ENCODE measurements around the gene PCDHA1.

PCDHA1 gene

GRCh38 chr5:140785905-140786686 is at the start of gene PCDHA1:
Gene PCDHA1 (plus strand): TSS chr5:140786140.
- H3K27ac Mint-ChIP-seq, result no peak within 1 kb of the TSS
- DNase-seq, result no peak

GRCh38 chr5:140737486-140737885 is 48.5 kb upstream of the PCDHA1 start:
- Mint-ChIP-seq H3K4me1 (no peaks in the 10 kb centered on the region), H3K4me3 (no peak overlapping the region), H3K27ac (no peak overlapping the region), H3K36me3 (ENCODE audit: low read depth) (no peaks in the 10 kb centered on the region), H3K27me3 (ENCODE audit: low read depth, poor library complexity) (peaks cover 35% of the 10 kb centered on the region), H3K9me3 (peaks cover 8% of the 10 kb centered on the region)
- no peak for DNase-seq
- no peak for TF ChIP-seq CTCF (IDR thresholded peaks at IDR 0.05)

More at GRCh38 chr5:140785905-140786686, at the start of gene PCDHA1:
- peaks cover 15% of the 10 kb centered on the region for H3K36me3 Mint-ChIP-seq (ENCODE audit: low read depth)
- TF ChIP-seq CTCF (IDR thresholded peaks at IDR 0.05), result no peak
- H3K4me3 Mint-ChIP-seq, result no peak within 1 kb of the TSS
- no peaks in the 10 kb centered on the region for H3K4me1 Mint-ChIP-seq
- H3K27me3 Mint-ChIP-seq (ENCODE audit: low read depth, poor library complexity), result no peaks in the 10 kb centered on the region
- H3K9me3 Mint-ChIP-seq, result peaks cover 84% of the 10 kb centered on the region

- TF ChIP-seq CTCF (IDR thresholded peaks at IDR 0.05), result no peak
- peaks cover 25% of the 10 kb centered on the region for H3K9me3 Mint-ChIP-seq
- H3K27me3 Mint-ChIP-seq (ENCODE audit: low read depth, poor library complexity), result peaks cover 19% of the 10 kb centered on the region
- H3K36me3 Mint-ChIP-seq (ENCODE audit: low read depth), result no peaks in the 10 kb centered on the region
- H3K27ac Mint-ChIP-seq, result no peak overlapping the region
- DNase-seq, result no peak
- H3K4me3 Mint-ChIP-seq, result no peak overlapping the region
- no peaks in the 10 kb centered on the region for H3K4me1 Mint-ChIP-seq
Observed at GRCh38 chr5:140741967-140742366, 44.0 kb upstream of the PCDHA1 start.

- no peak for DNase-seq
- Mint-ChIP-seq H3K27me3 (ENCODE audit: low read depth, poor library complexity) (peaks cover 5% of the 10 kb centered on the region), H3K9me3 (peaks cover 88% of the 10 kb centered on the region), H3K27ac (no peak overlapping the region), H3K4me3 (no peak overlapping the region), H3K4me1 (no peaks in the 10 kb centered on the region), H3K36me3 (ENCODE audit: low read depth) (no peaks in the 10 kb centered on the region)
- no peak for TF ChIP-seq CTCF (IDR thresholded peaks at IDR 0.05)
Observed at GRCh38 chr5:140753561-140753960, 32.4 kb upstream of the PCDHA1 start.

GRCh38 chr5:140764177-140764973 is 21.6 kb upstream of the PCDHA1 start:
- no peaks in the 10 kb centered on the region for H3K4me1 Mint-ChIP-seq
- no peak for DNase-seq
- H3K36me3 Mint-ChIP-seq (ENCODE audit: low read depth), result peaks cover 10% of the 10 kb centered on the region
- TF ChIP-seq CTCF (IDR thresholded peaks at IDR 0.05), result no peak
- no peak overlapping the region for H3K27ac Mint-ChIP-seq
- H3K4me3 Mint-ChIP-seq, result no peak overlapping the region
- peaks cover 90% of the 10 kb centered on the region for H3K9me3 Mint-ChIP-seq
- H3K27me3 Mint-ChIP-seq (ENCODE audit: low read depth, poor library complexity), result peaks cover 3% of the 10 kb centered on the region
